ENCODE data around the gene NSL1. TPM values are rescaled to one million over a fixed set of nuclear protein-coding genes. Genes with fewer than 3 reads are reported as not detected.

Gene NSL1
- total and polyA plus RNA-seq, 2 donors (not counting 1 experiment from before 2014, with no cell fraction given) = 20.5 to 45.9 TPM

DNA sequence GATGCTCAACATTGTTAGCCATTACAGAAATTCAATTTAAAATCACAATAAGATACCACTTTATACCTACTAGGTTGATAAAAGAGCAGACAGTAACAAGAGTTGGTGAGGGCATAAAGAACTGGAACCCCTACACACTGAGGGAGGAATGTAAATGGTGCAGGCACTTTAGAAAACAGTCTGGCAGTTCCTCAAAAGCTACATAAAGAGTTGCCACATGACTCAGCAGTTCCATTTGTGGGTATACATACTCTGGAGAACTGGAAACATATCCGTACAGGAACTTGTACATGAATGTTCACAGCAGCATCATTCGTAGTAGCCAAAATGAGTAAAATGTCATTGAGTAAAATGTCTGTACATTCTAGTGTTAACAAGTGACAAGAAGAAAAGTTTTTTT lies 17.0 kb downstream of the NSL1 start:
- no peak for ATAC-seq (ENCODE audit: low read depth)
- Histone ChIP-seq H3K27ac (ENCODE audit: low read length in 2 of 2) (no peak overlapping the region), H3K9me3 (ENCODE audit: control extremely low read depth in 1 of 3, control insufficient read depth in 2 of 3, insufficient read depth in 1 of 3, low read length in 2 of 3) (peaks cover 3 to 12% (median 8%) of the 10 kb centered on the region in 3 donors), H3K79me2 (ENCODE audit: control insufficient read depth, insufficient read depth, low read length) (peaks cover 39% of the 10 kb centered on the region), H3K9ac (ENCODE audit: low read length) (no peak overlapping the region), H3K4me1 (ENCODE audit: control insufficient read depth in 2 of 2, insufficient read depth in 2 of 2, low read length in 2 of 2) (no peaks in the 10 kb centered on the region), H2AFZ (ENCODE audit: insufficient read depth, low read depth, low read length, poor library complexity, severe bottlenecking) (no peak overlapping the region), H3K27me3 (replicated peaks in 1 of 4; ENCODE audit: control extremely low read depth in 1 of 4, control insufficient read depth in 3 of 4, insufficient read depth in 4 of 4, low read length in 3 of 4) (no peaks in the 10 kb centered on the region), H3K4me3 (ENCODE audit: control extremely low read depth in 1 of 5, extremely low read depth in 1 of 5, insufficient read depth in 1 of 5, low read depth in 2 of 5, low read length in 4 of 5) (no peak overlapping the region), H3K4me2 (replicated peaks; ENCODE audit: low read depth, low read length, poor library complexity, severe bottlenecking) (no peak overlapping the region), H3K36me3 (replicated peaks in 1 of 2; ENCODE audit: control extremely low read depth in 1 of 2, control insufficient read depth in 1 of 2, extremely low read depth in 1 of 2, insufficient read depth in 2 of 2, low read length in 1 of 2) (peaks cover 3 to 20% of the 10 kb centered on the region in 2 experiments), H4K20me1 (ENCODE audit: control insufficient read depth, insufficient read depth, low read length, poor library complexity, severe bottlenecking) (peaks cover 3% of the 10 kb centered on the region)
- Mint-ChIP-seq H3K9me3 (ENCODE audit: insufficient read depth) (no peaks in the 10 kb centered on the region), H3K27me3 (no peaks in the 10 kb centered on the region), H3K4me1 (peaks cover 19% of the 10 kb centered on the region), H3K27ac (no peak overlapping the region), H3K4me3 (no peak overlapping the region)
- ChIA-PET CTCF (no interaction called here), POLR2A (no interaction called here)
- TF ChIP-seq, protein P1, sequence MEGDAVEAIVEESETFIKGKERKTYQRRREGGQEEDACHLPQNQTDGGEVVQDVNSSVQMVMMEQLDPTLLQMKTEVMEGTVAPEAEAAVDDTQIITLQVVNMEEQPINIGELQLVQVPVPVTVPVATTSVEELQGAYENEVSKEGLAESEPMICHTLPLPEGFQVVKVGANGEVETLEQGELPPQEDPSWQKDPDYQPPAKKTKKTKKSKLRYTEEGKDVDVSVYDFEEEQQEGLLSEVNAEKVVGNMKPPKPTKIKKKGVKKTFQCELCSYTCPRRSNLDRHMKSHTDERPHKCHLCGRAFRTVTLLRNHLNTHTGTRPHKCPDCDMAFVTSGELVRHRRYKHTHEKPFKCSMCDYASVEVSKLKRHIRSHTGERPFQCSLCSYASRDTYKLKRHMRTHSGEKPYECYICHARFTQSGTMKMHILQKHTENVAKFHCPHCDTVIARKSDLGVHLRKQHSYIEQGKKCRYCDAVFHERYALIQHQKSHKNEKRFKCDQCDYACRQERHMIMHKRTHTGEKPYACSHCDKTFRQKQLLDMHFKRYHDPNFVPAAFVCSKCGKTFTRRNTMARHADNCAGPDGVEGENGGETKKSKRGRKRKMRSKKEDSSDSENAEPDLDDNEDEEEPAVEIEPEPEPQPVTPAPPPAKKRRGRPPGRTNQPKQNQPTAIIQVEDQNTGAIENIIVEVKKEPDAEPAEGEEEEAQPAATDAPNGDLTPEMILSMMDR (IDR thresholded peaks at IDR 0.05) = no peak
- TF ChIP-seq EZH2 (IDR thresholded peaks at IDR 0.05; ENCODE audit: borderline replicate concordance, insufficient read depth, low read depth, low read length, poor library complexity, severe bottlenecking) = no peak
- intact Hi-C loops (cut with micrococcal nuclease) = no loop called here
- no CpG with 5 or more reads among the region's 2 CpGs for WGBS (ENCODE audit: insufficient coverage)
- no peak for DNase-seq

DNA sequence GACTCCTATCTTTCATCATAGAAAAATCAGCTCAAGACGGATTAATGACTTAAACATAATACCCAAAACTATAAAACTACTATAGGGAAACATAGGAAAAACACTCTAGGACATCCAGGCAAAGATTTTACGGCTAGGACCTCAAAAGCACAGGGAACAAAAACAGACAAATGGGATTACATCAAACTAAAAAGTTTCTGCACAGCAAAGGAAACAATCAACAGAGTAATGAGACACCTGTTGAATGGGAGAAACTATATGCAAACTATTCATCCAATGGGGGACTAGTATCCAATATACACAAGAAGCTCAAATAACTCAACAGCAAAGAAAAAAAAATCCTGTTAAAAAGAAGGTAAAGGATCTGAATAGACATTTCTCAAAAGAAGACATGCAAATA lies 18.6 kb downstream of the NSL1 start:
- H3K9me3 ChIP-seq (ENCODE audit: control extremely low read depth in 1 of 3, control insufficient read depth in 2 of 3, insufficient read depth in 1 of 3, low read length in 2 of 3) = peaks cover 4 to 25% (median 15%) of the 10 kb centered on the region in 3 donors
- no peaks in the 10 kb centered on the region for H3K27me3 ChIP-seq (replicated peaks in 1 of 4; ENCODE audit: control extremely low read depth in 1 of 4, control insufficient read depth in 3 of 4, insufficient read depth in 4 of 4, low read length in 3 of 4)
- Mint-ChIP-seq H3K4me3 (no peak overlapping the region), H3K27me3 (no peaks in the 10 kb centered on the region), H3K27ac (no peak overlapping the region), H3K4me1 (peaks cover 22% of the 10 kb centered on the region), H3K9me3 (ENCODE audit: insufficient read depth) (peaks cover 2% of the 10 kb centered on the region)
- H3K27ac ChIP-seq (ENCODE audit: low read length in 2 of 2) = no peak overlapping the region
- no peak overlapping the region for H3K4me2 ChIP-seq (replicated peaks; ENCODE audit: low read depth, low read length, poor library complexity, severe bottlenecking)
- peaks cover 52% of the 10 kb centered on the region for H3K79me2 ChIP-seq (ENCODE audit: control insufficient read depth, insufficient read depth, low read length)
- POLR2A ChIA-PET = no interaction called here
- CTCF ChIA-PET = interaction anchor here (1.0 to 1.3 kb wide), 4 partner anchors 20 to 296 kb away, joined by 3 to 4 read pairs (median 4); no protein-coding TSS in a partner anchor
- DNase-seq (no peak), ATAC-seq (ENCODE audit: low read depth) (no peak)
- H4K20me1 ChIP-seq (ENCODE audit: control insufficient read depth, insufficient read depth, low read length, poor library complexity, severe bottlenecking) = peaks cover 3% of the 10 kb centered on the region
- peaks cover 3 to 20% of the 10 kb centered on the region in 2 experiments for H3K36me3 ChIP-seq (replicated peaks in 1 of 2; ENCODE audit: control extremely low read depth in 1 of 2, control insufficient read depth in 1 of 2, extremely low read depth in 1 of 2, insufficient read depth in 2 of 2, low read length in 1 of 2)
- H3K4me3 ChIP-seq (ENCODE audit: control extremely low read depth in 1 of 5, extremely low read depth in 1 of 5, insufficient read depth in 1 of 5, low read depth in 2 of 5, low read length in 4 of 5) = no peak overlapping the region
- H2AFZ ChIP-seq (ENCODE audit: insufficient read depth, low read depth, low read length, poor library complexity, severe bottlenecking) = no peak overlapping the region
- TF ChIP-seq EZH2 (IDR thresholded peaks at IDR 0.05; ENCODE audit: borderline replicate concordance, insufficient read depth, low read depth, low read length, poor library complexity, severe bottlenecking) = no peak
- TF ChIP-seq, protein P1 (IDR thresholded peaks at IDR 0.05) = no peak
- no peak overlapping the region for H3K9ac ChIP-seq (ENCODE audit: low read length)
- intact Hi-C loops (cut with micrococcal nuclease) = no loop called here
- 100% methylated on average over 1 of the region's 2 CpGs for WGBS (ENCODE audit: insufficient coverage)
- no peaks in the 10 kb centered on the region for H3K4me1 ChIP-seq (ENCODE audit: control insufficient read depth in 2 of 2, insufficient read depth in 2 of 2, low read length in 2 of 2)

Data from B cell (primary cell).